RKO (cell line): ENCODE data around the gene RACGAP1.

Experiments
- DNase-seq: peaks from one replicate; pipeline ENCODE4 v3.0.0-alpha.2; 2016; ENCODE audit warnings: low spot score

The RACGAP1 gene

DNA sequence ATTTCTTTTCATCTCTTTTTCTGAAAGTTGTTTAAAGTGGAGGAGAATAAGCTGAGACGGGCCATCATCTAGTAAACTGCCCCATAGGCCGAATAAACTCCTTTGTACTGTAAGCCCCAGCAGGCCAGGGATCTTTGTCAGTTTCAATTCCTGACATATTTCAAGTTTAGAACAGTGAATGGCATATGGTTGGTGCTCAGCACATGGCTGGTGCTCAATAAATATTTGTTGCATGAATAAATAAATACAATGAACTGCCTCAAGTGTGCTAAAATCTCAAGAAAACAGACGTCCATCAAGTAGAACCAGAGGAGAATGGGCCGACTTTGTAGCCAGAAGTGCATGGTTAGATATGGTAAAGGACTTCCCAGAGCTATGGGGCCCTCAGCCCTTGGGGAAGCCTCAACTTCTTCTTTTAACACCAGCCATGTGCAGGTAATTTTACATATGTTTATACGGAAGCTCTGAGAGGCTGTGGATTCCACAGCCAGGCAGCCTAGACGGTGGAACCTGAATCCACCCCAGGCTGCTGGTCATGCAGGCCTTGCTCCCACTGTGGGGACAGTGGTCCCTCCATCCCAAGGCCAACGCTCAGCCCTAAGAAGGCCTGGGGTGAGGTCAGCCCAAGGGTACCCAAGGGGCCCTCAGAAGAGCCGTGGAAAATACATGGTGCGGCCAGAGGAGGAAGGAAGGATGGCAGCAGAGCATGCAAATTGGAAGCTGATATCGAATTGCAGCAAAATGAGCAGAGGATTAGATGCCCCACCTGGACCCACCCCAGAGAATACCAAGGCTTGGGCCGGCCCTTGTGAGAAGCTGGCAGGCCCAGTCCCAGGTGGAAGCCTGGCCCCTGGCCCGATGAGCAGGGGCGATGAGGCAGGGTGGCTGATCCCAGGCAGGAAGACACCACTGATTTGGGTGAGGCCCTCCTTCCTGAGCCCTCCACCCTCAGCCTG is 83.5 kb downstream of the RACGAP1 start:
- DNase-seq: no peak

DNA sequence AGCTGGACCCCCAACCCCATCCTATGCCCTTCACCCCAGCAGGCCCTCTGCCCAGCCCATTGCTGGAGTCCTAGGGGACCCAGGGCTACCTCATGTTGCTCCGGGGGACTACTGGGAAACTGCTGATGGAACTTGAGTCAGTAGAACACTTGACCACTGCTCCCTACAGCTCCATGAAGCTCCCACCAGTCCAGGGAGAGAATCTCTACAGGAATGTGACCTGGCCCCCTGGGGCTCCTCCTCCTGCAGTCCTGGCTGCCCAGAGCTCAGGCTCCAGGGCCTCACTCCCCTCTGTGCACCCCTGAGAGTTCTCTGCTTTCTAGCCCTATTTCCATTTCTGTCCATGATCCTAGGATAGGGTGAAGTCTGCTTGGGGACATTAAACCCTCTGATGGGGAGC is 85.6 kb downstream of the RACGAP1 start:
- DNase-seq: no peak

DNA sequence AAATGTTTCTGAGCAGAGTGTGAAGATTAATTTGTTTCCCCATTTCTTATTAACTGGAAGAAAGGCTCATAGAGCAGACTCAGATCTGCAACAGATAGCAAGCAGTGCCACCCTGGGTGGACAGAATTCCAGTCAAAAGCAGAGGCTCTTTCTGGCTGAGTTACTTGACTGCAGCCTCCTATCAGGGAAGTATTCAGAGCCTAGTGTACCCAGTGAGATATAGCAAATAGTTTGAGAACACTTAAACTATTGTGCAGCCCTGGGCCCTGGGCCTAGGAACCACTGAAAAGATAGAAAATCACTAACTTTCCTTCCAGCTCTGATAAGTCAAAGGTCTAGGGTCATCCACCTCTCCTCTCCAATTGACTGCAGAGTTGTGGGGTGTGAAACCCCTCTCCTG is 86.0 kb downstream of the RACGAP1 start:
- no peak for DNase-seq
